GM13977 (cell line): ENCODE measurements around the gene FSTL4.

Source experiments
- DNase-seq: peaks from one replicate; pipeline ENCODE4 v3.0.0; 2012; ENCODE audit warnings: low spot score
- in situ Hi-C: fragments of 300-500 bp; cut with MboI; formaldehyde crosslinking; loops from one replicate; pipeline ENCODE4 v1.12.0; 2022; ENCODE audit warnings: low sequenced_read_pairs, low pct_unique_long_range_greater_than_20kb, mixed read lengths, inconsistent platforms; ENCODE audit not compliant: unreplicated experiment
- TF ChIP-seq, protein P1 (sequence below): IDR thresholded peaks from 2 replicates; pipeline ENCODE4 v1.5.1; 2012; ENCODE audit warnings: mild to moderate bottlenecking, control low read depth; ENCODE audit not compliant: insufficient read depth; ENCODE audit errors: extremely low read depth, missing control alignments

FSTL4 gene

DNA sequence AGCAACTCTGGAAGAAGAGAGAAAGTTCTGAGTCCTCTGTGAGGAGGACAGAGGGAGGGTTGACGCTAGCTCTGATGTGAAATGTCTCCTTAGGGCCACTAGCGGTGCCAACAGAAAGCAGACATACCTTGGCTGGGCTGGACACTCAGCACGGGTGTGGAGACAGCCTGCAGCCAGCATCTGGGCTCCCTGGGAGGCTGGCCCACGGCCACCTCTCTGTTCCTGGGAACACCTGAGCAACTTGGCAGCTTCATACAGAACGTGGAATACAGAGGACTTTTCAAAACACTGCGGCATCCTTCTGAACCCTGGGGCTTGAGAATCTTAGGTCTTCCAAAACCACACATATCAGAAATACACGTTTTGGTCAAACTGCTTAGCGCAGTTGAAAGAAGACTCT, 269.1 kb downstream of the FSTL4 start:
- in situ Hi-C loops: no loop called here
- DNase-seq: no peak
- TF ChIP-seq, protein P1, sequence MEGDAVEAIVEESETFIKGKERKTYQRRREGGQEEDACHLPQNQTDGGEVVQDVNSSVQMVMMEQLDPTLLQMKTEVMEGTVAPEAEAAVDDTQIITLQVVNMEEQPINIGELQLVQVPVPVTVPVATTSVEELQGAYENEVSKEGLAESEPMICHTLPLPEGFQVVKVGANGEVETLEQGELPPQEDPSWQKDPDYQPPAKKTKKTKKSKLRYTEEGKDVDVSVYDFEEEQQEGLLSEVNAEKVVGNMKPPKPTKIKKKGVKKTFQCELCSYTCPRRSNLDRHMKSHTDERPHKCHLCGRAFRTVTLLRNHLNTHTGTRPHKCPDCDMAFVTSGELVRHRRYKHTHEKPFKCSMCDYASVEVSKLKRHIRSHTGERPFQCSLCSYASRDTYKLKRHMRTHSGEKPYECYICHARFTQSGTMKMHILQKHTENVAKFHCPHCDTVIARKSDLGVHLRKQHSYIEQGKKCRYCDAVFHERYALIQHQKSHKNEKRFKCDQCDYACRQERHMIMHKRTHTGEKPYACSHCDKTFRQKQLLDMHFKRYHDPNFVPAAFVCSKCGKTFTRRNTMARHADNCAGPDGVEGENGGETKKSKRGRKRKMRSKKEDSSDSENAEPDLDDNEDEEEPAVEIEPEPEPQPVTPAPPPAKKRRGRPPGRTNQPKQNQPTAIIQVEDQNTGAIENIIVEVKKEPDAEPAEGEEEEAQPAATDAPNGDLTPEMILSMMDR: no peak

DNA sequence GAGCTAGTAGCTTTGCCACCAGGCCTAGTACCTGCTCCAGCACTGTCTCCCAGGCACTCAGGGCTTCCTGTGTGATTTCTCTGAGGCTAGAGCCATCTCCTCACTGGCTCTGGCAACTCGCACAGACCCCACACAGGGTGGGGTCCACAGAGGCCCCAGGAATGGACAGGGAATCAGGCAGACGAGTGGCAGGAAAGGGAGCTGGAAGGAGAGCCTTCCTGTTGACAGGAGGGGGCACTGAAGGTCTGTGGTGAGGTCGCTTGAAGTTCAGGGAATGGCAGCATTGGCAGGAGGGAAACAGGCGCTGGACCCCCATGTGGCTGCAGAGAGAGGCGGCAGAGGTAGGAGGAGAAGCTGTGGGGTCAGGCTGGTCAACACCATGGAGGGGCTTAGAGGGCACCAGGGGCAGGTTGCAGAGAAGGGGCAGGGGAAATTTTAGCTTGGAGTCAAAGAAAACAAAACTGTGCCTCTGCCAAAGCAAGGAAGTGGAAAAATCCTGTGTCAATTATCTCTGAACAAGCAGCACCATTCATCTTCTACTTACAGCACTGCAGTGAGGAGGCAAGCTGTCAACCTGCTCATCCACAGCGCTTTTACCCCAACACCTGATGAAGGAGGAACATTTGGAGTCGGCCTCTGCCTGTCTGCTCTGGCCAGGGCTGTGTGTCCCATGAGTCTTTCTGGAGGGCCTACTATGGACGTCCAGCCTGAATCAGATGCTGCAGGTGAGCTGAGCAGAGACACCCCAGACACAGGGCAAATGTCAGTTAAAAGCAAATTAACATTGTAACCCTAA, 270.2 kb downstream of the FSTL4 start:
- TF ChIP-seq, protein P1: no peak
- in situ Hi-C loops: no loop called here
- no peak for DNase-seq

DNA sequence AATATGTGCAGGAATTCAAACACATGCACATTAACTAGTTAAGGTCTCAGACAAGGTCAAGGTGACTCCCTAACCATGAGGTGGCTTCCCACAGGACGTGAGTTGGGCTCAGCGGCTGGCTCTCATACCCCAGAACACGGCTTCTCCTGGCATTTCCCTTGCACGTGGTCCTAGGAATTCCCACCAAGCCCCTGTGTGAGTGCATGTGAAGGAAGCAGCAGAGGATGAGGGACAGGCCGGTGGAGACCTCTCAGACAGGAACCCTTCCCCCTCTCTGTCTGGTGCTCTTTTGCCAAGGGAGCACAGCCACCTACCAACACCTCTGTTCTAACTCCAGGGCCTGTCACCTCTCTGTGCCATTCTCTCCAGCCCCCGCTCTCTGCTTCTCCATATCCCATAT, 271.0 kb downstream of the FSTL4 start:
- in situ Hi-C loops: no loop called here
- no peak for DNase-seq
- TF ChIP-seq, protein P1: no peak

DNA sequence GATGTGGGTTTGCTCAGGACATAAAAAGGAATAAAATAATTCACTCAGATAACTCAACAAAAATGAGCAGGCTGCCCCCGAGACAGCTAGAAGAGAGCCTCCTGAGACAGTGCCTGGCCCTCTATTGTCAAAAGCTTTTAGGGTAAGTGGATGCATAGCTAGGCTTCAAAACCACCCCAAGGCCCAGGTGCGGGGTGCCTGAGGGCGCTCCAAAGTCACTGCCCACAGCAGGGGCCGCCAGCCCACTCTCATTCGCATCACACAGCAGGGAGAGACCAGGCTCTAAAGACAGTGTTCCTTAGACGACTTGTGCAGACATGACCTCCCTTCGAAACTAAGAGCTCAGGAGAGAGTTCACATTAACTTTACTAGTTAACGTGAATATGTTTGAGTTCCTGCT, 271.5 kb downstream of the FSTL4 start:
- DNase-seq: no peak
- in situ Hi-C loops: no loop called here
- TF ChIP-seq, protein P1: no peak

DNA sequence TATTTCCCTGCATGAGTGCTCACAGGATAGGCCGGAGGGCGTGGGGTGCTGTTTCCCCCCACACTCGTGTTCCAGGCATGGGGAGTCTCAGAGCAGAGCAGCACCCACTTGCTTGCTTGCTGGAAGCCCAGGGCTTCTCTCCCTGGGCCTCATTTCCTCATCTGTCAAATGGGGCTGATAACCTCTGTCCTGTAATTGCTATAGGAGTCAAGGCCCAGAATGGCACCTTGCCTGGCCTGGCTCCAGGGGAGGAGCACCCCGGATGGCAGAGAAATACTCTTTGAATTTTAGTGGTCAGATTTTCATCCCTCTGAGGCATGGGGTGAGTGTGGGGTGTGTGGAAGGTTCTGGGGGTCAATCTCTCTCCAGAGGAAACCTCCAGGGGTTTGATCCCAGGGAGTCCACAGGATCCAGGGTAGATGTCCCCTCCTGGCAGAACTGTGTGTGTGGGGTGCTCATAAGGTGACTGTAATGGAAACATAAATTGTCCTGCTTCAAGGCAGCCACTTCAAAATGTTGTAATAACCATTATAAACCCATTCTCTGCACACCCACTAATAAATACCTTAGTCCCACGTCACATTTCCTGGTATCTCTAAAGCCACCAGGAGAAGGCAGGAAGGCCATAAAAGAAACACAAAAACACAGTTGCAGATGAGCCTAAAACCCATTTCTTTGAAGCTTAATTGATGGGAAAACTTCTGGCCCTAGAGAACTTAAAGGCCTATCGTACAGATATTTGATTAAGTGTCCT, 272.2 kb downstream of the FSTL4 start:
- no peak for DNase-seq
- TF ChIP-seq, protein P1: no peak
- in situ Hi-C loops: no loop called here

DNA sequence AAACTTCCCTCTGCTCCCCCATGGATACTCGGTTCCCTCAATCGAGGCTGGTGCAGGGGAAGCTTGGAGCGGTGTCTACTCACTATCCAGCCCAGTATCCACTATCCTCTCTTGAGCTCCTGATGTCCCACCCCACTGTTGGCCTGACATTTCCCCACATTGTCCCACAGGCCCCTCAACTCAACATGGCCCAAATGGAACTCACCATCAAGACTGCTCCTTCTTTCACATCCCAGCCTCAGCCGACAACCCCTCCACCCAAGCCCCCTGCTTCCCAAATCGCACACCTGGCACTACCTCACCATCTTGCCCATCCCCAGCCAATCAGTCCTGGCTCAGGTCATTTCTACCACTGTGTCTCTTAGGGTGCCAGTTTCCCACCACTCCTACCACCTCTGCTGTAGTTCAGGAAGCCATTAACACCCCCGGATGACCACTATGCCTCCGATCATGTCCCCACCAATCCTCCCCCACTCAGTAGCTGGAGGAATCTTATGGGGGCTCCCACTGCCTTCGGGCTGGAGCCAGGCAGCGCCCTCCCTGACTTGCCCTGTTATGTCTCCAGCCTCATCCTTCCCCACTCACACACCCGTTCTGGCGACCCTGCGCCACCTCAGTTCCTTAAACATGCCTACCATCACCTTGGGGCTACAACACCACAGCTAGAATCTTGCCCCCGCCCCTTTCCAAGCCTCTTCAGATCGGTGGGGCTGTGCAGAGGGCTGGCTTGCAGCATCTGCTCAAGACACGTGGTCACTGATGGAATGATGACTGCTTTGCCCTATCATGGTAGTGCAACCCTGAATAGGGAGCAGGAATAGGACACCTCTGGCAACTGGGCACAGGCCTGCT, 273.6 kb downstream of the FSTL4 start:
- in situ Hi-C loops: no loop called here
- TF ChIP-seq, protein P1: no peak
- DNase-seq: no peak
